ENCODE measurements around the gene DPP4. TPM values are rescaled to one million over a fixed set of nuclear protein-coding genes. Genes with fewer than 3 reads are reported as not detected.

The DPP4 gene
- total and polyA plus RNA-seq, 2 of the 13 experiments (the other 11 are each of a cell fraction or from before 2014, with no cell fraction given): 39.4 to 109 TPM

- TF ChIP-seq FOXA1 (IDR thresholded peaks at IDR 0.05) (no peak), FOXA1 (CRISPR knock-in tag; IDR thresholded peaks at IDR 0.05) (peak; percentile 67), SMC3 (IDR thresholded peaks at IDR 0.05; ENCODE audit: low read length) (peak; percentile 63), ZNF24 (IDR thresholded peaks at IDR 0.05) (peak; percentile 96), SKI (IDR thresholded peaks at IDR 0.05; ENCODE audit: partially characterized antibody) (peak; percentile 47), ZNF557 (CRISPR knock-in tag; IDR thresholded peaks at IDR 0.05) (no peak), ZNF292 (CRISPR knock-in tag; IDR thresholded peaks at IDR 0.05; ENCODE audit: borderline replicate concordance, low read depth) (peak; percentile 92; the same call in 1 of the 2 replicates), HINFP (CRISPR knock-in tag; IDR thresholded peaks at IDR 0.05; ENCODE audit: low read depth) (no peak), KDM4B (CRISPR knock-in tag; IDR thresholded peaks at IDR 0.05) (0 out of 2 replicates have a peak, but pooled peaks have one; percentile 81), ZNF18 (CRISPR knock-in tag; IDR thresholded peaks at IDR 0.05; ENCODE audit: insufficient replicate concordance) (no peak), HMGXB4 (CRISPR knock-in tag; IDR thresholded peaks at IDR 0.05; ENCODE audit: borderline replicate concordance in 1 of 2, low read depth in 1 of 2) (0 out of 4 replicates have a peak, but pooled peaks of 1 of the 2 experiments have one; percentile 22), NFE2L1 (CRISPR knock-in tag; IDR thresholded peaks at IDR 0.05; ENCODE audit: borderline replicate concordance) (no peak), ZNF431 (CRISPR knock-in tag; IDR thresholded peaks at IDR 0.05; ENCODE audit: borderline replicate concordance, low read depth) (no peak), ZNF572 (CRISPR knock-in tag; IDR thresholded peaks at IDR 0.05) (no peak), DNMT3B (CRISPR knock-in tag; conservative IDR thresholded peaks at IDR 0.05) (no peak), GABPB1 (CRISPR knock-in tag; IDR thresholded peaks at IDR 0.05) (0 out of 2 replicates have a peak, but pooled peaks have one; percentile 24), HMGXB3 (CRISPR knock-in tag; IDR thresholded peaks at IDR 0.05; ENCODE audit: borderline replicate concordance) (peak; percentile 47; the same call in 1 of the 2 replicates), PHF21A (CRISPR knock-in tag; IDR thresholded peaks at IDR 0.05) (peak; percentile 31; the same call in 1 of the 2 replicates), KDM6A (CRISPR knock-in tag; IDR thresholded peaks at IDR 0.05; ENCODE audit: low read depth) (peak; percentile 51; the same call in 1 of the 2 replicates), ZSCAN22 (CRISPR knock-in tag; IDR thresholded peaks at IDR 0.05) (no peak)
- TF ChIP-seq, protein P1, sequence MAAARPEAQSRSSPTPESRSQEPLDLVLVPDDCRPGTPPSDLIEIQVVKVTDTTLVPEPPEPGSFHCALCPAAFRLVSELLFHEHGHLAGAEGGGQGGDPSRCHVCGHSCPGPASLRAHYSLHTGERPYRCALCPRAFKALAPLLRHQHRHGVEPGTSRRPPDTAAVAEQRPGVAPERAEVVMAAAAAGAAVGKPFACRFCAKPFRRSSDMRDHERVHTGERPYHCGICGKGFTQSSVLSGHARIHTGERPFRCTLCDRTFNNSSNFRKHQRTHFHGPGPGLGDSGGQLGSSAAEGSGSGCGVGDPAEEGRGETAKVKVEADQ (CRISPR knock-in tag; IDR thresholded peaks at IDR 0.05; ENCODE audit: borderline replicate concordance): no peak
Measured at GRCh38 chr2:162113776-162114168, 39.8 kb upstream of the DPP4 start (continued).
